DMS114 treated with DMSO at 0.1 percent for 48 hours (cell line): ENCODE measurements around the gene JUND.

ENCODE experiments used
- DNase-seq: peaks from one replicate; lab custom pipeline; 2025; ENCODE audit not compliant: unreplicated experiment; lab: John Stamatoyannopoulos, UW

The JUND gene

GRCh38 chr19:18245297-18245696, 36.1 kb downstream of the JUND start:
- DNase-seq = no peak

- DNase-seq = no peak
These were observed 42.1 kb downstream of the JUND start for GRCh38 chr19:18239303-18239702.

- DNase-seq = no peak
These were observed 47.2 kb downstream of the JUND start for GRCh38 chr19:18234194-18234593.

- no peak for DNase-seq
These were observed 48.1 kb downstream of the JUND start for GRCh38 chr19:18233224-18233825.

GRCh38 chr19:18232540-18233223, 48.7 kb downstream of the JUND start:
- no peak for DNase-seq

- no peak for DNase-seq
These were observed 49.6 kb downstream of the JUND start for GRCh38 chr19:18231775-18232174.

GRCh38 chr19:18230941-18231734, 50.3 kb downstream of the JUND start:
- no peak for DNase-seq

GRCh38 chr19:18229915-18230314, 51.5 kb downstream of the JUND start:
- DNase-seq = no peak
